Neural cell (in vitro differentiated cells): ENCODE measurements around the gene ATXN7L1.

Experiments
- EZH2 ChIP-seq: fragments of 200-600, 300-800 bp; shearing (Covaris generic), sonication (generic); IDR thresholded peaks from 2 replicates; pipeline ENCODE4 v1.6.1; 2014; ENCODE audit warnings: antibody characterized with exemption, low read length, borderline replicate concordance, mild to moderate bottlenecking; ENCODE audit not compliant: insufficient read depth, poor library complexity, severe bottlenecking
- SMC3 ChIP-seq: fragments of 450-650 bp; conservative IDR thresholded peaks from 2 replicates; pipeline ENCODE4 v1.6.1; 2014; ENCODE audit warnings: antibody characterized with exemption, mild to moderate bottlenecking, moderate library complexity; ENCODE audit not compliant: poor library complexity
- TF ChIP-seq, protein P1 (sequence below): fragments of 450-650 bp; IDR thresholded peaks from 2 replicates; pipeline ENCODE4 v1.5.1; 2014; ENCODE audit warnings: antibody characterized with exemption, mild to moderate bottlenecking, moderate library complexity; ENCODE audit not compliant: poor library complexity, severe bottlenecking

DNA sequence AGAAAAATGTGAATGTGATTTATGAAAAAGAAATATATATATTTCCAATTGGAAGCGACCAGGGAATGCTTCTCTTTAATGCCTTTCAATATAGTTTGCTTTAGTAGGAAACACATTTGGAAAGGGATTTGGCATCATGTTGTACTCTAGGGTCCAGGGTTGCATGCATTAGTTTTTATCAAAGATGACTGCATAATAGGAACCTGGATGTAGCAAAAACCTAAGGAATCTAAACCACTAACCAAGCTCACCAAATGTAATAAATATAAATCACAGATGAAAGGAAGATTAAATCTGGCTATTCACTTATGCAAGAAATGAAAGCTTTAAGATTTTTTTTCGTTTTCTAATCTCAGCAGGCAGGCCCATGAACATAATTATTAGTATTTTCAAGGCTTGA lies 120.0 kb downstream of the ATXN7L1 start:
- TF ChIP-seq, protein P1, sequence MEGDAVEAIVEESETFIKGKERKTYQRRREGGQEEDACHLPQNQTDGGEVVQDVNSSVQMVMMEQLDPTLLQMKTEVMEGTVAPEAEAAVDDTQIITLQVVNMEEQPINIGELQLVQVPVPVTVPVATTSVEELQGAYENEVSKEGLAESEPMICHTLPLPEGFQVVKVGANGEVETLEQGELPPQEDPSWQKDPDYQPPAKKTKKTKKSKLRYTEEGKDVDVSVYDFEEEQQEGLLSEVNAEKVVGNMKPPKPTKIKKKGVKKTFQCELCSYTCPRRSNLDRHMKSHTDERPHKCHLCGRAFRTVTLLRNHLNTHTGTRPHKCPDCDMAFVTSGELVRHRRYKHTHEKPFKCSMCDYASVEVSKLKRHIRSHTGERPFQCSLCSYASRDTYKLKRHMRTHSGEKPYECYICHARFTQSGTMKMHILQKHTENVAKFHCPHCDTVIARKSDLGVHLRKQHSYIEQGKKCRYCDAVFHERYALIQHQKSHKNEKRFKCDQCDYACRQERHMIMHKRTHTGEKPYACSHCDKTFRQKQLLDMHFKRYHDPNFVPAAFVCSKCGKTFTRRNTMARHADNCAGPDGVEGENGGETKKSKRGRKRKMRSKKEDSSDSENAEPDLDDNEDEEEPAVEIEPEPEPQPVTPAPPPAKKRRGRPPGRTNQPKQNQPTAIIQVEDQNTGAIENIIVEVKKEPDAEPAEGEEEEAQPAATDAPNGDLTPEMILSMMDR: no peak
- TF ChIP-seq EZH2 (no peak), SMC3 (no peak)
